IPS-11a (cell line): Measurements from ENCODE around the gene JAK1.
"Not testable (repeated sequence)": the region's sequence is repeated elsewhere in the genome, so short reads cannot be mapped to it uniquely, and the experiment has no call there.

ENCODE experiments used
- H3K4me3 ChIP-seq: one replicate; pipeline ENCODE4 v1.5.1; 2013; ENCODE audit warnings: low read depth, low read length, control low read depth

The JAK1 gene

DNA sequence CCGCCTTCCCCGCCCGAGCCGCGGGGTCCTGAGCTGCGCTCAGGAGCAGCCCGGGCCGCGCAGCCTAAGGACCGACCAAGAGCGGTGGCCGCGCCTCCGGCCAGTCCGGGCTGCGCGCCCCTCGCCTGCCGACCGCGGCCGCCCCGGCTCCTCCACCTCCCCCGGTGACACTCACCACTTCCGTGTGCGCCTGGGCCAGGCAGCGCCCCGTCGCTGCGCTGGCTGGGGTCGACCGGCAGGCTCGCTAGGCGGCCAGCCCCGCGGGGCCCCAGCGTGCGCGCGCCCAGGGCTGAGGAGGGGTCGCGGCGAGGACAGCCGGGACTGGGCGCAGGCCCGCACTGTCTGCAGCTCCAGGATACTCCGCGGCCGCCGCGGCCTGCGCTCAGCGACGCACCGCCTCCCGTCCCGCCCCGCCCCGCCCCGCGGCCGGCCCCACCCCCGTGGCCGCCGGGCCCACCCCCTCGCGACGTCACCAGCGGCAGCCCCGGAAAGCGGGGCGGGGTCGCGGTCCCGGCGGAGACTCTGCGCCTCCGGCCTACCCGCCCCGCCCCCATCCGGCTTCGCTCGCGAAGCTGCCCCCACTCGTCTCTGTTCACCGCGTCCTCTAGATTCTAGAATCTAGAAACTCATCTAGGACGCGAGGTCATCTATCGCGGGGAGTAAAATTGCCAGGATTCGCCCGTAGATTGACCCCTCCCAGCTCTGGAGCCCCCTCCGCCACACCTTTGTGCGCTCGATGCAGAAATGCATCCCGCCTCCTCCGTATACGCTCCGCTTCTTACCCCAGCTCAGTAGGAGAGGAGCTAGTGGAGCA is at the start of gene JAK1:
Gene JAK1 (minus strand): TSS at position 392 of the 814 bp plus-strand sequence. CDS start 80,285 bp downstream, outside the sequence.
- peak within 1 kb of the TSS; percentile 82 for H3K4me3 ChIP-seq

DNA sequence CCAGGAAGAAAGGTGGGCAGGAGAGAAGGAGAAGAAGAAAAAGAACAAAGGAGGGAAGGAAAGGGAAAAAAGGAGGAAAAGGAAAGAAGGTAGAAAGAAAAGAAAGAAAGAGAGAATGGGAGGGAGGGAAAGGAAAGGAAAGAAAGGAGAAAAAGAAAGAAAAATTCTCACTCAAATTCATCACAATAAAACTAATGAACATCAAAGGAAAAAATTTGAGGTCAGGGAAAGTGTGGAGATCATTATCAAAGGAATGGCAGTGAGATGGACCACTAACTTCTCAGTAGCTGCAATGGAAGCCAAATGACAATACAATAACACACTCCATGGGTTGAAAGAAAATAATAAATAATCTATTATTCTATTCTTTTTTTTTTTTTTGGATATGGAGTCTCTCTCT is 48.0 kb upstream of the JAK1 start:
- H3K4me3 ChIP-seq: no peak overlapping the region

DNA sequence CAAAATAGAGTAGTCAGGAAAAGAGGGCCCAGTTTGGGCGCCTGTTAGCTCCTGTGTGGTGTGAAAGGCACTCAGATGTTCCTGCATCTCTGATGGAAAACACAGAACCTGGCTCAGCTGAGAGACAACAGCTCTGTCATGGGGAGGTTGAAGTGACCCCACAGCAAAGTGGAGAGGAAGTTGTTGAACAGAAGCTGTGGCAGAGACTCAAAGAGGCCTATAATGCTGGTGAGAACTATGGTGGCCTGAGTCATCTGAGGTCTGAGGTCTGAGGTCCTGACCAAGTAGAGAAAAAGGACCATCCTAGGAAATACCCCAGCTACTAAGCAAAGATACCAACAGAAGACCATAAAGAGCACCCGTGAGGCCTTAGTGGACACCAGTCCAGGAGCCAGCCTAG is 45.6 kb upstream of the JAK1 start:
- H3K4me3 ChIP-seq: no peak overlapping the region

DNA sequence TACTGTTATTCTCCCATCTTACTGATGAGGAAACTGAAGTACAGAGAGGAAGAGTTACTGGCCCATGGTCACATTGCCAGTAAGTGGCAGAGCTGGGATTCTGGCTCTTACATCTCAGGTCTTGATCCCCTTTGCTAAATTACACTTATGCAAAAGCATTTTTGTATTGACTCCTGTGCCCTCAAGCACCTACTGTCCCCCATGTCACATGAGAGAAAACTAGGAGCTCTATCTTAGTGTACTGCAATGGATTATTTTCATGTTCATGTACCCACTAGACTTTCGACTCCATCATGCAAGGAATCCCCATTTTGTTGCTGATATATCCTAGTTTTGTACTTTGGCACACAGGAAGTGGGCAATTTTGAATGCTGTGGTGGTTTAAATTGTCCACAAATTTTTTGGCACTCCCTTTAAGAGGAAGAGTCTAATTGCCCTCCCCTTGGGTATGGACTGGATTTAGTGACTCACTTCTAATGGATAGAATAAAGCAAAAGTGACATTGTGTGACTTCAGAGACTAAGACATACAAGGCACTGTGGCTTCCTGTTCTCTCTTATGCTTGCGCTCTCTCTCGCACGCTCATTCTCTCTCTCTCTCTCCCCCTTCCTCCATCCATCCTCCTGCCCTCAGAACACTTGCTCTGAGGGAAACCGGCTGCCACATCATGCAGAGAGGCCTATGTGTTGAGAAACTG is 43.5 kb upstream of the JAK1 start:
- no peak overlapping the region for H3K4me3 ChIP-seq

DNA sequence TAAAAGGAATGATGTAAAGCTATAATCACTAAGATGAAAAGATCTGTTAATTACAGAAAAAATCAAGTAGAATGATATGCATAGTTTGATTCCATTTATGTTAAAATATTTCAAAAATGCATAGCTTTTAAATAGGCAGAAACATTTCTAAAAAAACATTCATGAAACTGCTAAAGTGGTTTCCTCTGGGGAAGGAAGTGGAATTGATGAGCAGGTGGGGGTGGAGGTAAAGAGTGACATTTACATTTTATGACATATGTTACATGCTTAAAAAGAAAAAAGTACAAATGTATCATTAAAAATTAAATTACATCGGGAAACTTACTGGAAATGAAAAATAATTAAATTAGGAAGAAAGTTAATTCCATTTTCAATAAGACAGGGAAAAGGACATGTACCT is 42.8 kb upstream of the JAK1 start:
- H3K4me3 ChIP-seq: no peak overlapping the region

DNA sequence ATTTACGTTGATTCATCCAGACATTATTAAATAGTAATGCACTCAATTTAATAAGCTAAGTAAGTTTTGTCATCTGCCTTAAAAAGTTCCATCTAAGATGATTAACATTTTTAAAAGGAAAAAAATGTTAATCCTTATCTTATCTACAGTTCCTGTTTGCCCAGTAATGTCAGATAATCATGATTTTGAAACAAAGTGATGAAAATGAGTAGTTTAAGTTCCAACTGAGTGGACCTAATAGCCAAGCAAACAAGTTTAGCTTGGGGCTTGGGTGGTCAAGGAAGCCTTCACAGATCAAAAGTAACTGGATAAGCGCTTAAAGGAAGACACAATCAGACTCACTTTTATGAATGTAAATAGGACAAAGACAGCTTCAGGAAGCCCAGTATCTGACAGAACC is 40.5 kb upstream of the JAK1 start:
- H3K4me3 ChIP-seq: no peak overlapping the region

GRCh38 chr1:65003316-65003664 is 36.9 kb upstream of the JAK1 start:
- peak overlapping the region; percentile 38 for H3K4me3 ChIP-seq

GRCh38 chr1:65002508-65003315 is 36.4 kb upstream of the JAK1 start:
- H3K4me3 ChIP-seq: peak overlapping the region; percentile 38

DNA sequence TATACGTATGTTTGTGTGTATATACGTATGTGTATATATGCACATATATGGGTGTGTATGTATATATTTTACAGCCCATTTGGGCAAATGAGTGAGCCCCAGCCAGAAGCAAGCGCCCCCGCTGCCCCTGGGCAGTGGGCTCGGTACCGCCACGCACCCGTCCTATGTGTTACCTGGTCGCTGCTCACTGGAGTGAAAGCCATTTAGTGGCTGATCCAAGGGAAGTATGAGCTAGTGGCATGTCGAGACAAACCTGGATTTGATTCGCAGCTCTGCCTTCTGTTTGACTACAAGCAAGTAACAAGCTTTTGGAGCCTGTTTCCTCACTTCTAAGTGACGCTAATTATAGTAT is 35.8 kb upstream of the JAK1 start:
- peak overlapping the region; percentile 38 for H3K4me3 ChIP-seq

DNA sequence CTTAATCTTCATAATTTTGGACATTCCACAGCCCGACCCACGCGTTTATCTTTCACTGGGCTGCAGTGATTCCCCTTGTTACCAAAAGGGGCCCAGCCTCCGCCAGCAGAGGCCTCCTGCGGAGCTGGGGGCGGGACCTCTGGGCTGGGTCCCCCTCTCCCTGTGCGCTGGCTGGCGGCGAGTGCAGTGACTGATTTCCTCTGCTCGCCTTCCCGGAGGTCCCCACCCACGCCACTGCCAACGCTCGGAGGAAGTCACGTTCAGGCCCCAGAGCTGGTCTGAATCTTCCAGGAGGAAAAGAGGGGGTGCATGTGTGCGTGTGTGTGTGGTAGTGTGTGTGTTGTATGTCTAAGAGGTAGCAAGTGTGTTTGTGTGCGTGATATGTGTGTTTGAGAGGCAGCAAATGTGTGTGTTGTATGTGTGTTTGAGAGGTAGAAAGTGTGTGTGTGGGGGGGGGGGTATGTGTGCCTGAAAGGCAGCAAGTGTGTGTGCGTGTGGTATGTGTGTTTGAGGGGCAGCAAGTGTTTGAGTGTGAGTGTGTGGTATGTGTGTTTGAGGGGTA is 35.0 kb upstream of the JAK1 start:
- peak overlapping the region; percentile 4 for H3K4me3 ChIP-seq

GRCh38 chr1:64998425-64998948 is 32.1 kb upstream of the JAK1 start:
- not testable (repeated sequence) for H3K4me3 ChIP-seq

- no peak overlapping the region for H3K4me3 ChIP-seq
These were observed 30.4 kb upstream of the JAK1 start for GRCh38 chr1:64996541-64997257.

DNA sequence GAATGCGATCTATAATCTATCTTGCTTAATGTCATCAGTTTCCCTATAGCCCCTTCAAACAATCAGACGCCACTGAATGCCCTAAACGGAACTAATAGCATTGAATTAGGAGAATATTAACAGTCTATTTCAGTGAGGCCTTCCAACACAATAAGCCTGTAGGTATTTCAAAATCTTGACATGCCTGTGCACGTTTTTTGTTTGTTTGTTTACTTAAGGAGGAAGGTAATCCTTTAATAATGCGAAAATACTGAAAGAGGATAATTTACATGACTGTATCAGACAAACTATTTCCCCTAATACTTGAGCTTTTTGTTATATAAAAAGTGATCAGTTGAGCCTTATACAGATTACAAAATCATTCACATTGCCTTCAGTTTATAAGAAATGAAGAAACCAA is 29.0 kb upstream of the JAK1 start:
- no peak overlapping the region for H3K4me3 ChIP-seq

DNA sequence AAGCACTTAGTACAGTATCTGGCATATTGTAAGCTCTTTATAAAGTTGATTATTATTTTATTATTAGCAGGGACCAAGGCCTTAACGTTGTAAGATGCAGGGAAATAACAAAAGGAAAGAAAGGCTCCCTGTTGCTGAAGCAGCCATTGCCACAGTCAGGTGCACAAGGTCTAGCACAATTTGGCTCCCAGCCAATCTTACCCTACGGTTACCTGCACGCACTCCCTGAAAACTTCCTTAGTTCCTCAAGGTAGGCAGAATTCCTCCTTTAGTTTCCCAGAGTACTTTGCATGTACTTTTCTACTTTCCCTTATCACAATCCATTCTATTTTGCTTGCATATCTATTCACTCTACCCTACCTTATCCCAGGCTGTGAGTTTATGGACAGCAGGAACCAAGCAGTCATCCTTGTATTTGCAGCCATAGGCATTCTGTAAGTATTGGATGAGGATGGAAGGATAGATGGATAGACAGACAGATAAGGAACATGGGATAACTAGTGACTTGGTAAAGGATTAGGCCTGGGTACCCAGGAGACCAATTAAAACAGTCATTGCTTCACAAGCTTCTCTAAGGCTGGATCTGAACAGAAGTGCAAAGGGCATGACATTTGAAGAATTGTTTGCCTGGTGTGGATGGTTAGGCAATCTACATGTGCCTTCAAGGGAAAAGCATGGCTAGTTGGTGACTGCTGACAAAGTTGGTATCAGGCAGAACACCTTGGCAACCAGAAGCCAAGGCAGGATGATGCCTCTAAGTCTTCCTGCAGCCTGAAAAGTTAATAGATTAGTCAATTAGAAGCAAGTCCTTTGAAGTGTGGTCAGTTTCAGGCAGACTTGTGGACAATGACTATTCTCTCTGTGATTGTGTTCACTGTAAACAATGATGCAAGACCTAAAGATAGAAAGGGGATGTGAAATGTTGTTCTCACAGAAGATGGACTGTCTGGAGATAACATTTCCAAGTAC is 20.8 kb upstream of the JAK1 start:
- H3K4me3 ChIP-seq: no peak overlapping the region

DNA sequence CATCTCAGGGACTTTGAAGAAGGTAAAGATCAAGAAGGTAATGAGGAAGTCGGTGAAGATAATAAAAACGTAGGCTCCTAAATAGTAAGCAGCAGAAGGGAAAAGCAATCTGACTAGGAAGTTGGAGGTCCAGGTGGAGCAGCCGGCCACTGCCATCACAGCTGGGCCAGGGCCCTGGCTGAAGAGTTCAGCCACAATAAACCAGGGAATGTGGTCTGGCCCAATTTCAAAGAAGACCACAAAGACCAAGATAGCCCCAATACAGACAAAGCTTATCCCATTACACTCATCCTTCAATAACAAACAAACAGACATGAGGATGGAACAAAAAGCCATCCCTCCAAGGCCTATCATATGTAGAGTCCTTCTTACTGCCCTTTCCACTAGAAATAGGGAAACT is 18.4 kb upstream of the JAK1 start:
- no peak overlapping the region for H3K4me3 ChIP-seq

DNA sequence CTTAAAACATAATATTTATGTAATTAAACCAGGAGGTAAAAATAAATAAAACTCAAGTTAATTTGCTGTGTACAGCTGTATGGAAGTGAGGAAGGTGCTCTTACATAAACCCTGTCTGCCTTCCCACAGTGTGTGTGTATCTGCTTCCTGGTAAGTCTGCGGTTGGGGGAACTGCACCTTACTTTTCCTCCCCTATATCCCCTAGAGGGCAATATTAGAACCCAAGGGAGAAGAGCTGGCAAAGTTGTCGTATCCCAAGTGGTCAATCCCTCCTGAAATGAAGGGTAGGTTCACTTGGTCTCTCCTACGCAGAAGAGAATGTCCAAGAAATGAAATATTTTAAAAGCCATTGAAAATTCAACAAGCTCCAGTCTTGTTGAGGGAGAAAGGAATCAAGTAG is 17.8 kb upstream of the JAK1 start:
- no peak overlapping the region for H3K4me3 ChIP-seq

DNA sequence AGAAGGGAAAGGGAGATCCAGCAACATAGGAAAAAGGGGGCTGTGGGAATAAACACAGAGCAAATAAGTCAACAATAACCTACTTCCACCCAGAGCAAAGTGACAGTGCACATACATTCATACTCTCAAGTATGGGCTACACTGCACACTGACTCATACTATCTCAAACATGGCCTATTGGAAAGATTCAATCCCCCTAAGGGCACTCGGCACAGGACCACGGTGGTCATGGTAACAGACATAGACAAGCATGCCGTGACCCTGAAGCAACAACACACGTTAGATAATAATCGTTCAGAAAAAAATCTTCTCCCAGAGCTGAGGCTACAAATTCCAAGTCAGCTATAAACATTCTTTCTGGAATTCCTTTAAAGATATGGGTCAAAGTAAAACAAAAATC is 16.8 kb upstream of the JAK1 start:
- H3K4me3 ChIP-seq: no peak overlapping the region

- H3K4me3 ChIP-seq: no peak overlapping the region
These were observed 15.5 kb upstream of the JAK1 start for GRCh38 chr1:64981601-64982533.
